Testis (tissue), 3 donors: ENCODE results near the gene GPR27. TPM values are rescaled to one million over a fixed set of nuclear protein-coding genes. Genes with fewer than 3 reads are reported as not detected.

Source experiments
- polyA plus RNA-seq: library from polyadenylated mRNA; stranded (reverse); fragments of 350-450 nt; fragmentation: Illumina TruSeq; extraction: RNeasy Lipid Tissue Mini Kit (QIAGEN cat#74804); gene quantifications from one replicate; pipeline ENCODE4 v1.2.3, GENCODE V29; 2014; ENCODE audit warnings: low read depth, low replicate concordance; ENCODE audit not compliant: insufficient read depth
- total RNA-seq, 2 donors: library from RNA; depleted of rRNA; stranded (reverse); fragments of >200 nt; gene quantifications; one replicate each; pipeline ENCODE4 v1.2.3, GENCODE V29; 2016

The GPR27 gene
- total and polyA plus RNA-seq, 3 donors from 2014 or later, result 11.3 to 30.4 (median 28.1) TPM

Other genes starting within 250 kb of the GPR27 start
- 100 to 1,000 TPM in 1 of 2 donors, 10 to 100 TPM in 1; 75.9 to 105 TPM for gene FOXP1, start 170.1 kb upstream of the GPR27 start, total RNA-seq
- 37.8 TPM for gene FOXP1, start 170.1 kb upstream of the GPR27 start, polyA plus RNA-seq
- gene EIF4E3, start 28.5 kb upstream of the GPR27 start, total RNA-seq, result 10 to 100 TPM; 15.4 to 17.4 TPM
- 10.4 TPM for gene EIF4E3, start 28.5 kb upstream of the GPR27 start, polyA plus RNA-seq
- 1 to 10 TPM; 4.9 to 7.7 TPM for gene PROK2, start 31.3 kb downstream of the GPR27 start, total RNA-seq
- 23.1 TPM for gene PROK2, start 31.3 kb downstream of the GPR27 start, polyA plus RNA-seq